Stimulated activated CD4-positive, alpha-beta T cell treated with anti-CD3 and anti-CD28 coated beads, Interleukin-12 subunit alpha, Interleukin-12 subunit beta, amount 100 ng/mL, for 4 hours (primary cell): Measurements from ENCODE around the gene BBC3.
"Not testable (repeated sequence)": the region's sequence is repeated elsewhere in the genome, so short reads cannot be mapped to it uniquely, and the experiment has no call there.

Experiments
- DNase-seq: peaks from one replicate; pipeline ENCODE4 v3.0.0-alpha.2; 2020

BBC3 gene

DNA sequence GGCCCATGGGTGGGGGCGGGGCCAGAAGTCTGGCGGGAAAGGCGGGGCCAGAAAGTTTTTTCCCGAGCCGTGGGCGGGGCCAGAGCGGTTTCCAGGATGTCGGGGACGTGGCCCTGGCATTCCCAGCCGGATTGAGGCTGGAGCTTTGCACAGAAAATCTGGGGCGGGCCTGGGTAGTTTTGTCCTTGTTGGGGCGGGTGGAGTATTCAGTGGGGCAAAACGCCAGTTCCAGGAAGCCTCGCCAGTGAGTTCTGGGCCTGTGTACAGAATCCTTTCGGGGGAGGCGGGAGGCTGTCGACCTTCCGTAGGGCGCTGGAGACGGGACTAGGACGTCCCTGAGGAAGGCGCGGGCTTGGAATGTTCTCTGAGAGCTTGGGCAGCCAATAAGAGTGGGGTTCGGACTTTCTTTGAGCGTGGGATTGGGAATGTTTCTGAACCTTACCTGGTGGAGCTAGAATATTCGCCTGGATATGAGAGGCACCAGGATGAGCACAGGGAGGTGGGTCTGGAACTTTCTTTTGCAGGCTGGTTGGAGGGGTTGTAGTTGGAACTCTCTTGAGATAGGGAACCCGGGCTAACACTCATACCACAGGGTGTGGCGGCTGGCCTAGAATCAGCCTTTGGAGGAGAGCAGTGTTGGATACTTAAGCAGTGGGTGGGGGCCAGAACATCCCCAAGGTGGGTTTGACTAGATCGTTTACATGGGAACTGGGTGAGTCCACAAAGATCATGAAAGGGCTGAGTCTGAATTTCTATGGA is 26.6 kb upstream of the BBC3 start:
- DNase-seq, result no peak

DNA sequence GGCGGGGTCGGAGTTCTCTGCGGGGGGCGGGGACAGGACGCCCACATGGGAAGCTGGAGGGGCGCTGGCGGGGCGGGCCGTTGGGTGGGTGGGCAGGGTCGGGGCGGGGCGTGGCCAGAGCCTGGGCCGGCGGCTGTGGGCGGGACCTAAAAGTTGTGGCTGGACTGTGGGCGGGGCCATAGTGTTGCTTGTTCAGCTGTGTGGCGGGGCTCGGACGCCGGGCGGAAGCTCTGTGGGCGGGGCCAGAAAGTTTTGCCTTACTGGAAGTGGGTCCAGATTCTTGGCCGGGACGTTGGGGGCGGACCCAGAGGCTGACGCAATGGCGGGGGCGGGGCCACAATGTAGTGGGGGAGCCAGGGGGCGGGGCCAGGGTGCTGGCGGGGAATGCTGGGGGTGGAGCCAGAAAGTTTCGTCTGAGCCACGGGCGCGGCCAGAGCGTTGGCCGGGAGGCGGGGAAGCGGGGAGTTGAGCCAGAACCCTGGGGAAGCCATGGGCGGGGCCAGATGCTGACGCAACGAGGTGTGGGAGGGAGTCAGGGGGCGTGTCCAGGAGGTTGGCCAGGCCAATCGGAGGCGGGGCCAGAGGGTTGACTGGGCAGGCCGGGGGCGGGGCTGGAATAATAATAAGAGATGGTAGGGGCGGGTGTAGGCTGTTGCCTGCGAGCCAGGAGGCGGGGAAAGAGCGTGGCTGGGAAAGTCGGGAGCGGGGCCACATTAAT is 25.9 kb upstream of the BBC3 start:
- DNase-seq, result peak; percentile 100

DNA sequence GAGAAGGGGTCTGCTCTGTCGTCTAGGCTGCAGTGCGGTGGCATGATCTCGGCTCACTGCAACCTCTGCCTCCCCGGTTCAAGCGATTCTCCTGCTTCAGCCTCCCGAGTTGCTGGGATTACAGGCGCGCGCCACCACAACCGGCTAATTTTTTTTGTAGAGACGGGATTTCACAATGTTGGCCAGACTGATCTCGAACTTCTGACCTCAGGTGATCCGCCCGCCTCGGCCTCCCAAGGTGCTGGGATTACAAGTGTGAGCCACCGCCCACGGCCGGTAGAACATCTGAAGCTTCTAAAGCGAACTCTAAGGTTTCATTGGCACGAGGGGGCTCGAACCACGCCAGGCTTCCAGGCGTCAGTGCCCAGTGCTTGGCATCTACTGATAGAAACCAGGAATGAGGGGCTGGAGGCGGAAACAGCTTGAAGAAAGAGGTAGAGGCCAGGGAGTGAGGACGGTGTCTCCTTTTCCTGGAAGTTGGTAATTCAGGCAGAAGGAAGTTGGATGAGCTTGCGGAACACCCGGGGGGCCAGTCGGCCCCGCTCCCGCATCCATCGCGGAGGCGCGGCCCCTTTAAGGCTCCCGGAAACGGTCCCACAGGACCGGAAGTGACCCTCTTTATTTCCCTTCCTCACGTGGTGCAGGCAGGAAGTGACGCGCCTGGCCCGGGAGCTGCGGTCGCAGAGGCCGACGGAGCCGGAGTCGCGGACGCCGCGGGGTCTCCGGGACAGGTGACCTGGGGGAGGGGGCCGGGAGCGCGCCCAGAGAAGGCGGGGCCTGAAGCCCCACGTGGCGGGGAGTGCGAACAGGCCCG is 25.1 kb upstream of the BBC3 start, which contains the start of gene CCDC9:
TSS of gene CCDC9 (plus strand) at position 647 of the 814 bp plus-strand sequence. CDS start 1,876 bp downstream, outside the sequence.
- no peak for DNase-seq

DNA sequence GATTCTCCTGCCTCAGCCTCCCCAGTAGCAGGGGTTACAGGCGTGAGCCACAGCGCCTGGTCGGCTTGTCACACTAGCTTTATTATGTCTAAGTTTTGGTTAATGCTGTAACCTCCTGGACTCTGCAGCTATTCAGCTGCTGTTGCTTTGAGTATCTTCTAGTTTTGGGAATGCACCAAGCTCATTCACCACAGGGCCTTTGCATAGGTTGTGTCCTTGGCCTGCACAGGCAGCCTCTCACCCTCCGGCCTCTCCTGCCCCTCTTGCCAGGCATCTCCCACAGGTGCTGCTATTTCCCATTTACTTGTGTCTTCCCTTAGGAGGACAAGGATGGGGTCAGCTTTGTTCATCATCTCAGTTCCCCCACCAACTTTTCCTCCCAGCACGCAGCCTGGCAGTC is 23.0 kb upstream of the BBC3 start:
- DNase-seq, result no peak

DNA sequence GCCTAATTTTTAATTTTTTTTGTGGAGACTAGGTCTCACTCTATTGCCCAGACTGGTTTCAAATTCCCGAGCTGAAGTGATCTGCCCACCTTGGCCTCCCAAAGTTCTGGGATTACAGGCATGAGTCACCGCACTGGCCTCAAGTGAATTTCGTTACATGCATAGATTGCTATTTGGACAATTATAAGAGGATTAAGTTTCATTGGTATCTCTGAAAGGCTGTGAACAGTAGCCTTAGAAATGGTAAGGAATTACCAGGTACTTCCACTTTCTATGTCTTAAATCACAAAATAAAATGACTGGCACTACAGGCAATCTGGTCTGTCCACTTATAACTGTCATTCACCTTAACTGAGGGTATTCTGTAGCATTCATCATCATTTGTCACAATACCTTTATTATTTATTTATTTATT is 22.5 kb upstream of the BBC3 start:
- no peak for DNase-seq

DNA sequence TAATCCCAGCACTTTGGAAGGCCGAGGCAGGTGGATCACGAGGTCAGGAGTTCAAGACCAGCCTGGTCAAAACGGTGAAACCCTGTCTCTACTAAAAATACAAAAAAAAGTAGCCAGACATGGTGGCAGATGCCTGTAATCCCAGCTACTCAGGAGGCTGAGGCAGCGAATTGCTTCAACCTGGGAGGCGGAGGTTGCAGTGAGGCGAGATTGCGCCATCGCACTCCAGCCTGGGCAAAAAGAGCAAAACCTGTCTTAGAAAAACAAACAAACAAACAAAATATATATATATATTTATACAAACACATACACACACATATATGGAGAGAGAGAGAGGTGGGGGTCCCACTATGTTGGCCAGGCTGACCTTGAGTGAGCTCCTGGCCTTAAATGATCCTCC is 22.0 kb upstream of the BBC3 start:
- not testable (repeated sequence) for DNase-seq

DNA sequence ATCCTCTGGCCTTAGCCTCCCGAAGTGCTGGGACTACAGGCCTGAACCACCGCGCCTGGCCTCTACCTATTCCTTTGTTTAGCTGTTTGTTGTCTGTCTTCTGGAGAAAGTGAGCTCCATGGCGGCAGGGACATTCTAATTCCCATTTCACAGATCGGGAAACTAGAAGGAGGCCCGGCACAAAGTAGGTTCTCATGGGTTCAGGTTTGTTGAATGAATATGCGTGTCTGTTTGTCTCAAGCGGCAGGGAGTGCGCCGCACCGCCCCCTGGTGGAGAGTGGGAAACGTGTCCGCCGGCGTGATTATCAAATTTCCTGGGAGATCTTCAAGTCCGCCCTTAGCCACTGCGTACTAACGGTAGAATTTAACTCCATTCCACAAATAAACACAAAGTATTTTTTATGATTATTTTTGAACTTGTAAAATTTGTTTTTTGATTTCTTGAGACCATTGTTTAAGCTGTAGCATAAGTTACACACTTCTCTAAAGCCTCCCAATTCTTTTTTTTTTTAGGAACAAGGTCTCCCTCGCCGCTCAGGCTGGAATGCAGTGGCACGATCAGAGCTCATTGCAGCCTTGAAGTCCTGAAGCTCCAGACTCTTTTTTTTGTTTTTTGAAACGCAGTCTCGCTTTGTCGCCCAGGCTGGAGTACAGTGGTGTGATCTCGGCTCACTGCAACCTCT is 16.4 kb upstream of the BBC3 start:
- DNase-seq, result peak; percentile 83

DNA sequence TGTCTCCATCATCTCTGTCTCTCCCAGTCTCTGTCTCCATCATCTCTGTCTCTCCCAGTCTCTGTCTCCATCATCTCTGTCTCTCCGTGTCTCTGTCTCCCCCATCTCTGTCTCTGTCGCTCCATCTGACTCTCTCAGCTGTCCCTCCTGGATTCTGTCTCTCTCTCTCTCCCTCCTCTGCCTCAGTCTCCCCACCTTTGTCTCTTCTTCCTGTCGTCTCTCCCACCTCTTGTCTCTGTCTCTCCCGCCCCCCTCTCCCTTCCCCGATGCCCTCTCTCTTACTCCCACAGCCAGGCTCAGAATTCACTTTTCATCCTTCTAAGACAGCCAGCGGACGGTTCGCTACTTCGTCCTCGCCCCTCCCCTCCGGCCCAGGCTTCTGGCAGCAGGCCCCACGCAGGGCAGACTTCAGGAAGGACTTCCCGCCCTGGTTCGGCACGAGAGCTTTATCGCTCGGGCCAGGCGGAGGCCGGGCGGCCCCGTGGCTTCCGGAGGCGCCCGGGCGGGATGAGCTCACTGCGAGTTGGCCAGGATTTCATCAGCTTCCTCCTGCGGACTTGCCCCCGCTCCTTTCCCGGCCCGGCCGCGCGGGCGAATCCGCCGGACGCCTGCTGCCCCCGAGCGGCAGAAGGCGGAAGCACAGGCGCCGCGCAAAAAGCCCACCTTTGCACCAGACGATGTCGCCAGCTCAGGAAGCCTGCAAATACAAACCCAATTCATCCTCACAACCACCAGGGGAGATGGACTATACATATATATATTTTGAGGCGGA is 13.0 kb upstream of the BBC3 start:
- peak; percentile 84 for DNase-seq

DNA sequence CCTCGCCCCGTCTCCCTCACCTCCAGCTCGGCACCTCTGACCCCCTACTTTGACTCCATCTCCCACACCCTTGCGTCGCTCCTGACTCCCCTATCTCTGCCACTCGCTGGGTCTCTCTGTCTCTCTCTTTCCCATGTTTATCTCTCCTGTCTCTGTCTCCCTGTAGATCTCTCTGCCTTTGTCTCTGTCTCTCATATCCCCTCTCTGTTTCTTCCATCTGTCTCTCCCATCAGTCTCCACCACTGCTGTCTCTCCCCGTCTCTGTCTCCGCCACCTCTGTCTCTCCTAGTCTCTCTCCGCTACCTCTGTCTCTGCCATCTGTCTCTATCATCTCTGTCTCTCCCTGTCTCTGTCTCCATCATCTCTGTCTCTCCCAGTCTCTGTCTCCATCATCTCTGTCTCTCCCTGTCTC is 12.4 kb upstream of the BBC3 start:
- DNase-seq, result no peak

DNA sequence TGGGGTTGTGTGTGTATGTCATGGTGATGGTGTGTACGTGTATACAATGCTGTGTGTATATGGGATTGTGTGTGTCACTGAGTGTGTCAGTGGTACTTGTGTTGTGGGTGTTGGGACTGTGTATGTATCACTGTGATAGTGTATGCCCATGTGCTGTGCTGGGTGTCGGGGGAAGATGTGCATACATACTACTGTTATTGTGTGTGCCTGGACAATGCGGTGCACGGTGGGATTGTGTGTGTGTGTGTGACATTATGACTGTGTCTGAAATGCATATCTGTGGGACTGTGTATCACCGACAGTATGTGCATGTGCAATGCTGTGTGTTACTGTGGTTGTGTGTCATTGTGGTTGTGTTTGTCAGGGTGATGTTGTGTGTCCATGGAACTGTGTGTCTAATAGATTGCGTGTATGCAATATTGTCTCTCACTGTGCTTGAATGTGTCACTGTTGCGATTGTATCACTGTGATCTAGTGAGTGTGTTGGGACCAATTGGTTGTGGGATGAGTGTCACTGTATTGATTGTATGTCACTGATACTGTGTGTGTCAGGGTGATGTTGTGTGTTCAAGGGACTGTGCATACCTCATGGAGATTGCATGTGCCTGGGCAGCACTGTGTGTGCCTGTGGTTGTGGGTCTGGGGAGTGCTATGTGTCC is 11.0 kb upstream of the BBC3 start:
- DNase-seq, result no peak

DNA sequence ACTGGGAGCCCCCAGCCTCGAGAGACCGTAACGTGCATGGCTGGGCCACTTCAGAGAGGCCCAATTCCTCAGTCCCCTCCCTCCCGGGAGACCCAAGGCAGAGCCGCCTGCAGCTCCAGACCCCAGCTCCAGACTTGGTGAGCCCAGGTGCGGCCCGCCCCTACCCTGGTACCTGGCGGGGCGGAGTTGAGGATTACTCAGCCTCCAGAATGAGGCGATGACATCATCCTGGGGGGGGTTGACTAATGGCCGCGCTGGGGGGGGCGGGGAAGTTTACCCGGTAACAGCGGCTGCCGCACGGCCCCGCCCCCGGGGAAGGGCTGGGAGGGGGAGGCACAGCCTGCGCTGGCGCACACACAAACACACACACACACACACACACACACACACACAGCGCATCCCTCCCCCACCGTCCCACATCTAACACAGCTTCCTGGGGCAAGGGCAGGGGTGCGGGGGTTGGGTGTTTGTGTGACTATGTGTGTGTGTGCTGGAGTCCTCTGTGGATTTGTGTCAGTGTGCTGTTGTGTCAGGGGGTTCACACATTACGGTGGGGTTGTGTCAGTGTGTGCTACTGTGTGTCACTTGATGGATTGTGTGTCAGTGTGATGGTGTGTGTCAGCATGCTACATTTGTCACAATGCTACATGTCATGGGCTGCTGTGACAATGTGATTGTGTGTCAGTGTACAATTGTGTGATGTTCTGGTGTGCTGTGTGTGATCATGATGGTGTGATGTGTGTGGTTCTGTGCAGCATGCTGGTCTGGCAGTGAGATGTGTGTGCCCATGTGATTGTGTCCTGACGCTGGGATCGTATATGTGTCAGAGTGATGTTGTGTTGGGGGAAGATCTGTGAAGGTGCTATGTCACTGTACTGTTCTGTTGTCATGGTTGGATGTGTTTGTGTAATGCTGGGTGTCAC is 10.3 kb upstream of the BBC3 start:
- DNase-seq, result peak; percentile 84

DNA sequence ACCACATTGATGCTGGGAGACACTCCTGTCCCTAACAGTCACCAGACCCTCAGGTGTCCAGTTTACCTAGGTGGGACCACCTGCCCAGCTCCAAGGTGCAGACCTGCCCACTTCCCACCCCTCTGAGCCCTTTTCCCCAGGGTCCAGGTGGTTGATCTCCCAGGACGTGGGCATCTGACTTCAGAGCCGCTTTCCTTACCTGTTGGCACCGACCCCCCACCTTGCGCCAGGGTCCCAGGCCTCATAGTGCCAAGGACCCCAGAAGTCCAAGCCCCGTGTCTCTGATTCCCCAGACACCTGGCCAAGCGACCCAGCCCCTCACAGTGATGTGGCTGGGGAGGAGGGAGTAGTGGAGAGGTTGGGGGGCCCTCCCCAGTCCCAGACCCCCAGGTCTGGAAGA is 9.6 kb upstream of the BBC3 start:
- no peak for DNase-seq

DNA sequence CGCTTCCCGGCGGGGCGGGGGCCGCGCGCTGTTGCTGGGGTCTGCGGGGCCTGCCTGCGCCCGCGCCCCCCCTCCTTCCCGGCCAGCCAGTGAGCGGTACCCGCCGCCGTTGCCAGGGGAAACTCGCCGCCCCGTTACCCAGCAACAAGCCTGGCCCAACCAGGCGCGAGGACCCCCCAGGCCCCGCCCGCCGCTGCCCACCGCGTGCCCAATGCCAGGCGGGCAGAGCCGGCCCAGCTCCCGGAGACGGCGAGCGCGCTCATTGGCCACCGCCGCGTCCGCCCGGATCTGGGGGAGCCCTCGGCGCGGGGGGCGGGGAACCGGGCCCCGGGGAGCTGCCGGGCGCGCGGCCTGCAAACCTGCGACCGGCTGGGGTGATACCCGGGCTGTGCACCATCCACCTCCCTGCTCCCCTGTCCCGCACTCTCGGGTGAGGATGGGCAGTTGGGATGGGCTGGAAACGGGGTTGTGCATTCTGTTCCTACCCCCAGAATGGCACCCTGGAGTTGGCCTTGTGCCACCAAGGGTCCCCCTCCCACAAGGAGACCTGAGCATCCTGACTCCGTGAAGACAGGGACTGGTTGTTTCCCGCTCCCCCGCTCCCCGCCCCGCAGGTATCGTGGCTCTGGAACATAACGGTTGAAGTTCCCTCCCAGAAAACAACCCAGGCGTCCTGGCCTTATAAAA is 8.8 kb upstream of the BBC3 start:
- peak; percentile 49 for DNase-seq

DNA sequence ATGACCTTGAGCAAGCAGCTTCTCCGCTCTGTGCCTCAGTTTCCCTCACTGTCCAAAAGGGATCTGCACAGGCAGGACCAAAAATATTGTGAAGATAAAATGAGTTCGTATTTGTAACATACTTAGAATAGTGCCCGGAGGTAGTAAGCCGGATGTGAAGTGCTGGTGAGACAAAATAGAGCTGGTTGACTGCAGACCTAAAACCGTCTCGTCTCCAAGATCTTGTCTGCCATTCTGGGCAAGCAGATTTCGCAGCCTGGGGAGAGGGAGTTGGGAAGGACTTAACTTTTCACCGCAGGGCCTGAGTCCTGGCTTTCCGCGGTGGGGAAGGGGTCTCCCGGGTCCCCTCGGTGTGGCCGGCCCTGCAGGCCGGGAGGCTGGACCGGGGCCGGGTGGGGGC is 8.2 kb upstream of the BBC3 start:
- DNase-seq, result no peak

DNA sequence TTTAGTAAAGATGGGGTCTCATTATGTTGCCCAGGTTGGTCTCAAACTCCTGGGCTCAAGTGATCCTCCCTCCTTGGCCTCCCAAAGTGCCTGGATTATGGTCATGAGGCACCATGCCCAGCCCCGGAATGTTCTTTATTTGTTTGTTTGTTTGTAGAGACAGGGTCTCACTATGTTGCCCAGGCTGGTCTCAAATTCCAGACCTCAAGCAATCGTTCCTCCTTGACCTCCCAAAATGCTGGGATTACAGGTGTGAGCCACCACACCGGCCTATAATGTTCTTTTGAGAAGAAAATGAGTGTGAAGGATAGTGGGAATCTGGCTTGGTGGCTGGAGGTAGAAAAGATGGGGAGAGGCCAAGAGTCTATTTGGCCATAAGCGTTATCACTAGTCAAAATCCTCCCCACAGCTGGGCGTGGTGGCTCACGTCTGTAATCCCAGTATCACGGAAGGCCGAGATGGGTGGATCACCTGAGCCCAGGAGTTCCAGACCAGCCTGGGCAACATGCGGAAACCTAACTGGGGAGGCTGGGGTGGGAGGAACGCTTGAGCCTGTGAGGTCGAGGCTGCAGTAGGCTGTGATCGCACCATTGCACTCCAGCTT is 5.2 kb upstream of the BBC3 start:
- DNase-seq, result no peak

DNA sequence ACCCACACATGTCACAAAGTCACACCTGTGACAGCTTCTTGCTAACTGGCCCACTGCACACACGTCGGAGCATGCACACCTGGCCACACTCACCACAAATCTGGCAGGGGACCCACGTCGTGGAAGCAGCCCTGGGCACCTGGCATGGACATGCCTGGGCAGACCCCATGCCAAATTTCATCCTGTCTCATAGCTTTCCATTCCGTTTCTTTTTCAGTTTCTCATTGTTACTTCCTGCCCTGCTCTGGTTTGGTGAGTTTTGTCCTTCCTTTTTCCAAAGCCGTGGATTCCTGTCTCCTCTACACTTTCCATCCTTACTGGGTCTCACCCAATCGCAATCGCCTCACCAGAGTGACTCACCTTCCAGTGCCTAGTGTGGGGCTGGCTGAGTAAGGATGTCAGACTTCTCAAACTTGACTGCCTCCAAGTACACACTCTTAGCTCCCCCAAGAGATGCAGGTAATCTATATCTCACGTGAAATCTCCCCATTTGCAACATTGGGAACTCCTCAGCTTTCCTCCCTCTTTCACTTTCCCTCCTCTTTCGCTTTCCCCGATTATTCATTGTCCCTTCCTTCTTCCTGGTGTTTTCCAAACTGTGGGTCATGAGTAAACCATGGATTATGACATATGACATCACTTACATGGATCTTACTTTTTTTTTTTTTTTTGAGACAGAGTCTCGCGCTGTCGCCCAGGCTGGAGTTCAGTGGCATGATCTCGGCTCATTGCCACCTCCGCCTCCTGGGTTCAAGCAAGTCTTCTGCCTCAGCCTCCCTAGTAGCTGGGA is 1.6 kb upstream of the BBC3 start:
- DNase-seq, result no peak

DNA sequence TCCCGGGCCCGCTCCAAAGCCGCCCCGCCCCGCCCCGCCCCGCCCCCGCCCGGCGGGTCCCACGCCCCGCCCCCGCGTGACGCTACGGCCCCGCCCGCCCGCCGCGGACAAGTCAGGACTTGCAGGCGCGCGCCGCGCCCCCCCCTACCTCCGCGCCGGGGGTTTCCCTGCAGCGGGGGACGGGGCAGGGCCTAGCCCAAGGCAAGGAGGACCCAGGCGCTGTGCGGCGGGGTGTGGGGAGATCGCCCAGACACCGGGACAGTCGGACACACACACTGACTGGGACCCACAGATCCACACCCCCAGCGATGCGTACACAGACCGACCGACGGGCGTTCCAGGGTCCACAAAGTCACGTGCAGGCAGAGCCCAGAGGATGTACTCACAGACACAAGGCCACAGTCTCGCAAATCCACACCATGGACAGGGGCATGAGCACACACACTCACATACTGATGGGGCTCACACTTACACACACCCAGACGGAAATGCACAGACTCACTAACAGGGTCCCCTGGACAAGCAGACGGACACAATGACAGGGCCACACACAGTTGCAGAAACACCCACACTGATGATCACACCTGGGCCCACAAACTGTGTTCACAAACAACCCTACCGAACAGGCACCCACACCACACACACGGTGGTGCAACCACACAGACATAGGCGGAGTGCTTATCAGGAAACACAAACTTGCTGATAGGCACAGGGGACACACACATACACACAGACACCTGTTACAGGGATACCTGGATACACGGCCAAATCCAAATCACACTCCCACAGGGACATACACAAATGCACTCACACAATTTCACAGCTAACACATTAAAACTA is 436 bp upstream of the BBC3 start:
- peak; percentile 90 for DNase-seq
